HG03565 (cell line): ENCODE data around the gene INO80C.

Source experiments
- ATAC-seq: cut with Tn5 transposase; IDR thresholded peaks from one replicate; pipeline ENCODE4 v1.9.1; 2021; ENCODE audit warnings: mild to moderate bottlenecking, moderate library complexity; ENCODE audit not compliant: unreplicated experiment

The INO80C gene, protein sequence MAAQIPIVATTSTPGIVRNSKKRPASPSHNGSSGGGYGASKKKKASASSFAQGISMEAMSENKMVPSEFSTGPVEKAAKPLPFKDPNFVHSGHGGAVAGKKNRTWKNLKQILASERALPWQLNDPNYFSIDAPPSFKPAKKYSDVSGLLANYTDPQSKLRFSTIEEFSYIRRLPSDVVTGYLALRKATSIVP

DNA sequence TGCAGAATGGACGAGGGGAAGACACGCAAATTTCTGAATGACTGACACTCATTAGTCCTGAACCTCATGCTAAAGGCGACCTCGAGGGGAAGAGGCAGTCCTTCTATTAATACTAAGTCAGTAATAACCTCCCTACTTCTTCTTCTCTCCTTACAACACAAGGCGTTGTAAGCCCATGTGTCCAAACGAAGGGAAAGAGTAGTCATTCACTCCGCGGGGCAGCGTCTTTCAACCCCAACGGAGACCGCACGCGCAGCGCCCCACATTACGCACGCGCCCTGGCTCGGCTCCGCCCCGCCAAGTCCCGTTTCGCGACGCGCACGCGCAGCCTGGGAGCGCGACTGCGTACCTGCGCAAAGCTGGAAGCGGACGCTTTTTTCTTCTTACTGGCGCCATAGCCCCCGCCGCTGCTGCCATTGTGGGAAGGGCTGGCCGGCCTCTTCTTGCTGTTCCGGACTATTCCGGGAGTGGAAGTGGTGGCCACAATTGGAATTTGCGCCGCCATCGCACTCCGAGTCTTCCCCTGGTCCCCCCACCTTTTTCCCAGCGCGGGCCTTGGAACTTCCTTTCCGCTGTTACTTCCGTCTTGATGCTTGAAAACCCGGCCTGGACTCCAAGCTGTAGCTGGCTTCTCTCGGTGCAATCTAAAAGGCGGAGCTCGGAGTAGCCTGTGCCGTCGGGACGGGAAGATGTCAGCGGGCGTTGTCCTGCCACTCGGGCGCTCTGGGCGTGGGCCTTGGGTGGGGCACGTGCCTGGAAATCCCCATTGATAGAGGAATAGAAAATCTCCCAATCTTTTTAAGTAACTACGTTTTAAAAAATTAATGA, at the start of gene INO80C:
TSS of gene INO80C (minus strand) at position 591 of the 828 bp plus-strand sequence. CDS start at position 505, 86 bp downstream.
- peak; percentile 86 for ATAC-seq

DNA sequence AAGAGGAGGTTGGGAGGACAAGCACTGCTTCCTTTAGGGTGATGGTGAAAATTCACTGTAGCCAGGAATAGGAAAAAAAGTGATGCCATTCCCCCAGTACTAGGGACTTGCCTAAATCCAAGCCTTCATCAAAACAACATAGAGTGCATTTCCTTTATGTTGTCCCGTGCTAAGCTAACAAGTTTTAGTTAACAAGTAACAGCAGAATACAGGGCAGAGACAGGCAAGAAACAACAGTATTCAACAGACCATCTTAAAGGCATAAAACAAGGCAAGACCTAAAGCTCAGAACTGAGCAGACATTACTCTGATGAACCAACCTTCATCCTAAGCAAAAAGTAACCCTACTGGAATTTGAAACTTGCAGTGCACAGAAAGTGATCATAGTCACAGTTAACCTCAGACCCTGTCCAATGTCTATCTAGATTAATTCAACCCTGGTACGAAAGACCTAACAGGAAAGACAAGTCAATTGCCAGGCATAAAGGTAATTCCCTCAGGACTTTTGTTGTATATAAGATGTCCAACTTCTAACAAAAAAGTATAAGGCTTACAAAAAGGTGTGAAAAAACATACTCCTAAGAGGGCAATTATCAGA, 49.3 kb upstream of the INO80C start:
- ATAC-seq, result no peak

DNA sequence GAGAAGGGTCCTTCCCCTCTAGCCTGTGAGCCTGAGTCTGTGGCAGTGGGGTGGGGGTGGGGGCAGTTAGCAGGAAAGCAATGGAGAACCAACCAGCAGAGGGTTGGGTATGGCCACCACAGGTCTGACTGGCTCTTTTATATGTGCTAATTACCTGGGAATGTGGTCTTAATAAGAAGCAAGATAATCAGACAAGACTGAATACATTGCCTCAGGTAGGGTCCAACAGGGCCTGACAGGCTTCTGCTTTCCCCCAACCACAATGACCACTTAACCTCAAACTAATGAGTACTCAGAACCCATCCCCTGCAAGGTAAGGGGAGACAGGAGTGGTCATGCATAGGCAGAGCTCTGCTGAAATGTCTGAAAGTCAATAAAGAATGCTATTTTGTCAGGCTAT, 44.6 kb upstream of the INO80C start:
- no peak for ATAC-seq

DNA sequence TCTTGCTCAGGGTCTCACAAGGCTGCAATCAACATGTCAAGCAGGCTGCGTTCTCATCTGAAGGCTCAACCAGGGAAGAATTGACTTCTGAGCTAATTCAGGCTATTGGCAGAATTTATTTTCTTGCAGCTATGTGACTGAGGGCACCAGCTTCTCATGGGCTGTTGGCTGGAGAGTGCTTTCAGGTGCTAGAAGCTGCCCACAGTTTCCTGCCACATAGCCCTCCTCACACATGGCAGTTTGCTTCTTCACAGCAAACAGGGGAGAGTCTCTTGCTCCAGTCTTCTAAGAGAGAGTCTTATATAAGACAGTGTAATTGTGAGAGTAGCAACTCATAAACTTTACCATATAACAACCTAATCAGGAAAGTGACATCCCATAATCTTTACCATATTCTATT, 37.5 kb upstream of the INO80C start:
- ATAC-seq, result no peak

DNA sequence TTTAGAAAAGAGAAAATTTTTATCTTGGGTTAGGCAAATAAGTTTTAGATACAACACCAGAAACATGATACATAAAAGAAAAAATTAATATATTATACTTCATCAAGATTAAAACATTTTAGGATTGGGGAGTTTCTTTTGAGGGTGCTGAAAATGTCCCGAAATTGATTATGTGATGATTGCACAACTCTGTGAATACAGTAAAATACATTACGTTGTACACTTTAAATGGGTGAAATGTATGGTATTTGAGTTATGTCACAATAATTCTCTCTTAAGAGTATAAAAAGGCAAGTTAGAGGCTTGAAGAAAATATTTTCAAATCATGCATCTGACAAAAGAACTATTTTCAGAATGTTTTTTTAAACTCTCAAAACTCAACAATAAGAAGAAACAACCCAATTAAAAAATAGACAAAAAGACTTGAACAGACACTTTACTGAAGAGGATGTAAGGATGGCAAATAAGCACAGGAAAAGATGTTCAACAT, 36.2 kb upstream of the INO80C start:
- ATAC-seq, result no peak

DNA sequence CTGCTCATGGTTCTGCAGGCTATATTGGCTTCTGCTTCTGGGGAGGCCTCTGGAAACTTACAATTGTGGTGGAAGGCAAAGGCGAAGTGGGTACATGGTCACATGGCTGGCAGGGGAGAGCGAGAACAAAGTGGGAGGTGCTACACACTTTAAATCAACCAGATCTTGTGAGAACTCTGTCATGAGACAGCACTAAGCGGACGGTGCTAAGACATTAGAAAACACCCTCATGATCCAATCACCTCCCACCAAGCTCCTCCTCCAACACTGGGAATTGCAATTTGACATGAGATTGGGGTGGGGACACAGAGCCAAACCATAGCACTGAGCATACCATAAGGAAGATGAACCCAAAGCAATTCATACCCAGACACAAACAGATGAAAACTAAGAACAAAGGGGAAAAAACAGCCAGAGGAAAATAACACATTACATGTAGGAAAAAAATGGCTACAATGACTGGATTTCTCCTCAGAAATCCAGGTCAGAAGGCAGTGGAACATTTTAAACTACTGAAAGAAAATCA, 31.1 kb upstream of the INO80C start:
- ATAC-seq, result no peak

DNA sequence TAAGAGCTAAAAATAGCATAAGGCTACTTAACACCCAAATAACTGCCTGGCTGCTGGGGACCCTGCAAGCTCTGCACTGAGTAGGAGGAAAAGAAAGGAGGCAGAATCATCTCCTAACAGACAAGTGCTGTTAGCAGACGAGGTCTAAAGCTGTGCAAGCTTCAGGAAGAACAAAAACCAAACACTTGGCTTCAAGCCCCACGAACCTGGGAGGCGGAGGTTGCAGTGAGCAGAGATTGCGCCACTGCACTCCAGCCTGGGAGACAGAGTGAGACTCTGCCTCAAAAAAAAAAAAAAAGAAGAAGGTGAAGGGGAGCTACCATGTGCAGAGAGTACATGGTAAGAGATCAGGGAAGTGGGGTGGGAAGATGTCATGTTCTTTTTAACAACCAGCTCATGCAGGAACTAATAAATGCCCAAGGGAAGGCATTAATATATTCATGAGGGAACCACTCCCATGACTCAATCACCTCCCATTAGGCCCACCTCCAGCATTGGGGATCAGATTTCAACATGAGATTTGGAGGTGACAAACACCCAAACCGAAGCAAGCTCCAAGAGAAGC, 28.8 kb upstream of the INO80C start:
- no peak for ATAC-seq

DNA sequence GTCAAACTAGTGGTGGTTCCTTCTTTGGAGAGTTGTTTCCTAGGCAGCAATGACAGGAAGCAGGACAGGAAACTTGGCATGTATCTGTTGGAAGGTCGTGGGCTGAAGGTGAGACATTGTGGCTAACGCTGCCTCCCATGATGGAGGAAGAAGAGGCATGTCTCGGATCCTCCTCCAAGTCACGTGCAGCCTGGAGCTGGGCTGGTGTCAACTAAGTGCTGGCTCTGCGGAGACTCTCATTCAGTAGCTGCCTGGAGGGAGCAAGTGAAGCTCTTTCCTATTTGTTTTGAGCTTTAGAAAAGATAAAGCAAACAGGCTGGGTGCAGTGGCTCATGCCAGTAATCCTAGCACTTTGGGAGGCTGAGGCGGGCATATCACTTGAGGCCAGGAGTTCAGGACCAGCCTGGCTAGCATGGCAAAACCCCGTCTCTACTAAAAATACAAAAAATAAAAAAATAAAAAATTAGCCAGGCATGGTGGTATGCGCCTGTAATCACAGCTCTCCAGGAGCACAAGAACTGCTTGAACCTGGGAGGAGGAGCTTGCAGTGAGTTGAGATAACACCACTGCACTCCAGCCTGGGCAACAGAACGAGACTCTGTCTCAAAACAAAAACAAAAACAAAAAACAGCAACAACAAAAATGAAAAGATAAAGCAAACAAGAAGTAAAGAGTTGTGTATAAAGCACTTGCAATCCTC, 28.2 kb upstream of the INO80C start:
- no peak for ATAC-seq

DNA sequence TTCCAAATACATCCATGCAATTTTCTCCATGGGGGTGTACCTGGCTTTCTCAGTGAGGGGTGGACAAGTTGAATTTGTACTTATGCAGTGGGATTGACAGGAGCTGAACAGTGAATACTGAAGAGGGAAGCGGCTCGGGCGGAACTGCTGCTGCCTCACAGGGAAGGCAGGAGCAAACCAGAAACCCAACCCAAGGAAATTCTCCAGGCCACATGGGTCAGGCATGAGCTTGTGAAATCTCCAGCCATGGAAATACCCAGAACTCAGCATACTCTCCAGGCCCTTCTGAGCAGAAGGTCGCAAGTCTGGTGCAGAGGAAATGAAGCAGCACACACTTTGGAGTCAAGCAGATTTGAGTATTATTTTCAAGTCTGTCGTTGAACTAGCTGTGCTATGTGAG, 26.5 kb upstream of the INO80C start:
- ATAC-seq, result no peak

DNA sequence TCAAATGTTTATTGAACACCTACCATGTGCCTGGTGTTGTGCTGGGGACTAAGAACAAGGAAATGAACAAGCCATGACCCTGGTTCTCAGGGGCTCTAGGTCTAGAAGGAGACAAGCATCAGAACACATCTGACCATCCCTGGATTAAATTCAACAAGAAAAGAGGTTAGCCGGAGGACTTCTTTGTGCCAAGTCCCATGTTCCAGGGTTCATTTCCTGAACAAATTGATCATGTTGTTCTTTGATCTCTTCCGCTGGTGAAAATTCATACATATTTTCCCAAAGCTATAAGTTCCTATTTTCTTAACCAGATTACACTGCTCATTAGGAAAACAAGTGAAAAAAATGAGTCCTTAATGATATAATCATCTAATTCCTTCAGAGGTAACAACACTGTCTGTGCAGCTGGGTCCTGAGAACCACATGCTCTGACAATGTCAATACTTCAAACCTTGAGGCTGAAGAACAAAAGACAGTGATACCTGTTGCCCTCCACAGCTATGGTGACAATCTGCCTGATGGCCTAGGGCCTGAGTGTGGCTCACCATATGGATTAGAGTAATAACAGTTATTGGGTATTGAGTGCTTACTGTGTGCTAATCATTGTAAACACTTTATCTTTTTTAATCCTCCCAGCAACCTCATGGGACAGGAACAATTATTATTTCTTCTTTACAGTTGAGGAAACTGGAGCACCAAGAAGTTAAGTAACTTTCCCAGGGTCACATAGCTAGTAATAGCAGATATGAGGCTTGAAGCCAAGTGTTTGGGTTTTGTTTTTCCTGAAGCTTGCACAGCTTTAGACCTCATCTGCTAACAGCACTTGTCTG, 24.6 kb upstream of the INO80C start:
- ATAC-seq, result no peak

DNA sequence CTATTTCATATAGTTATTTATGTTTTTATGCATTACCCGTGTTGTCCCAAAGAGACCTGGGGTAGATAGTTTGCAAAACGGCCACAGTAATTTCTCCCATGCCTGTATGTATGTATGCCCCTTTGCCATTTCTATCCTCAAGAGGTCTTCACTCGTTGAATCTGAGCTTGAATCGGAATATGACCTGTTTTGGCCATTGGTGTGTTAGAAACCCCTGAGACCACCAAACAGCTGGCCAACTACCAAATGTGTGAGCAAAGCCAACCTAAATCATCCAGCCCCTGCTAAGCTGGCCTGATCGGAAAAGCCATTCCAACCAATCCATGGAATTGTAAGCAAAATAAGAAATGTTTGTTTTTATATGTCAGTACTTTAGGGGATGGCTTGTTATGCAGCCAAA, 23.4 kb upstream of the INO80C start:
- no peak for ATAC-seq

DNA sequence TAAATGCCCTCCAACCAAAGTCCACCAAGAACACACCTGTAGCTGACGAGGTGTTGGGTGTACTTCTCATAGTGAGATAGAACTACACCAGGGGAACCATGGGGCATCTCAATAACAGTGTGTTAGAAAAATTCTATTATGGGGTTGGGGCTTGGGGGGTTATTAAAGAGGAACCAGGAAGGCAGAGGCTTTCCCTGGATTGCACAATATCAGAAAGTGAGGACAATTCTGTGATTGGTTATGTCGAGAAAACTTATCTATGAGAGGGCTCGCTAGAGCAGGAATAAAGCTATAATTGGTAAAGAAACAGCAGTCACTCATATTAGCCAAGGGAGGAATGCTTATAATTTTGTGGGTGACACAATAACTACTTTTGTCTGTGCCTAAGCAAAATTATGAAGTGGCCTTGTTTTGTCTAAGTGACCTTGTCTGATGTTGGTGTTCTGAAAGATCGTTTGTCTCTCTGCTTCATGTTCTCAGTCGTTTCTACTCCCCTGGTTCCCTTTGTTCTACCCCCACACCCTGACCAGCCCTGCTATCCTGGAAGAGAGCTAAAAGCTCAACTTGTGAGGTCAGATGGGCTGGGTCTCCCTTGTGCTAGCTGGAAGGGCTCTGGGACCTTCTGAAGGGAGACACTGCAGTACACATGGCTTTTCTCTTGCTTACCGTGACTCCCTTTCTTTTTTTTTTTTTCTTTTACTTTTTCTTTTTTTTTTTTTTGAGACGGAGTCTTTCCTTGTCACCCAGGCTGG, 21.6 kb upstream of the INO80C start:
- no peak for ATAC-seq

DNA sequence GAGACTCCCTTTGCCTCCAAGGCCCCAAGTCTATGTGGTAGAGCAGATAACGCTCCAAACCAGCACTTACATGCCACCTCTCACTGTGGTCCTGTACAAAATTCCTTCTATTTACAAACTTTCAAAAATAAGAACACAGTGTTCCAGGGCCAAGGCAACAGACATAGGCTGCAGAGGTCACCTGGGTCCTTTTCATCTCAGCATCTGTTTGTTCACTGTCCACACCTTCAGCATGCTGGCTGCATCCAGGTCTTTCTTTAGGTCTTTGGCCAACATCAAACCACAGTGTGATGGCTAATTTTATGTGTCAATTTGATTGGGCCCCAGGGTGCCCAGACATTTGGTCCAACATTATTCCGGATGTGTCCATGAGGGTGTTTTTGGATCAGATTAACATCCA, 20.0 kb upstream of the INO80C start:
- ATAC-seq, result no peak

DNA sequence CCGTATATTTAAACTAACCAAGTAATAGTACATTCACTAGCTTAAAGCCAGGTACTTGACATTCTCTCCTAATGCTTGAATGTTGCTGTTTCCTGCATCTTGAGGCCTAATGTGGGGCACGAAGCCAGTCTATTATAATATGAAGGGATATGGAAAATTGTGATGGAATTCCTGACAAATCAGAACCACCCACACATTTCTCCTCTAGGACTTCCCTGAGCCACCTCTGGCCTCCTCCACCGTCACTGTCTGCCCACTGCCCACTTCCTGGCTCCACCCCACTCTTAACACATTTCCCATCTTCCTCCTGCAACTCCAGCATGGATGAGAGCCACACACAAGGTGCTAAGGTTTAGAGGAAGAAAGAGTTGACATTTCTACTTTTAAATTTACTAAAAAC, 19.0 kb upstream of the INO80C start:
- ATAC-seq, result no peak

DNA sequence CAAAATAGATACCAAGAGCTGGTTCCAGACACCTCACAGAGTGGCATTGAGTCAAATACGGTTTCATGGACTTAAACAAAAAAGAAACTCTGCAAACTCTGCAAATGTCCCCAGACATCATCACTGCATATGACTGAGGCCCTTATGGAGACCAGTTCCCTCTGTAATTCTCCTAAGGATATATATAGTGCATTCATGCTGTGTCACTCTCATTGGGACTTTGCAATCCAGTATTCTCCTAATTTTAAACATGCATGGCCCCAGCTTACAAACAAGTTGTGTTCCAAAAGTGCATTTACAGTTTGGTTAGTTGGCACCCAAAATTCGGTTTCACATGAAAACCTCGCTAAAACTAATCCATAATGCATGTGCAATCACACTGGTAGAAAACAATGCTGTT, 18.6 kb upstream of the INO80C start:
- ATAC-seq, result no peak

DNA sequence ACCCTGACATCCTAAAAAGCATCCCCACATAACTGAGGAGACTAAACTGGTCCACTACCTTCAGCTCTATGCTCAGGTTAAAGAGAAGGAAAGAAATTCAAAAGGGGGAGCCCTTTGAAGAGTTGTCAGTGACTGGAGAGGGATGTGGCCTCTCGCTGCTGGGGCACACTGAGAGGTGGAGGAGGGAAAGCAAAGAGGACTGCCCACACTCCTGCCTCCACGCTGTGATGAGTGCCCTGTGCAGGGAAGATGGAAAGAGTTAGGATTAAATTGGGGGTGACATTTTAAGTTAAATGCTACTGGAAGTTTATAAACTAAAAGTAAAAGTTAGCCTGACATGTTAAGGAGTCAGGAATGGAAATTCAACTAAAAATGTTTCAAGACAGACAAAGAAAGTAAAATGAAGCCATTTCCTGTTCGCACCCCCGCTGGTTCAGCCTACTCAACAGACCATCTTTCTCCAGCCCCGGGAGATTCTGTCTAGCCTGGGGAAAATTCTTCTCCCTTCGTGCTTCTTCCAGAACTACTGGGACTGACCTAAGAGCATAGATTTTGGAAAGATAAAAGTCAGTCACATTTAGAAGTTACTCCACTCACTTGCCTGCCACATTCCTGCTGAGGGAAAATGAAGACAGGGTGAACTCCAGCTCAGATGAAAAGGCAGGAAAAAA, 17.8 kb upstream of the INO80C start:
- no peak for ATAC-seq

DNA sequence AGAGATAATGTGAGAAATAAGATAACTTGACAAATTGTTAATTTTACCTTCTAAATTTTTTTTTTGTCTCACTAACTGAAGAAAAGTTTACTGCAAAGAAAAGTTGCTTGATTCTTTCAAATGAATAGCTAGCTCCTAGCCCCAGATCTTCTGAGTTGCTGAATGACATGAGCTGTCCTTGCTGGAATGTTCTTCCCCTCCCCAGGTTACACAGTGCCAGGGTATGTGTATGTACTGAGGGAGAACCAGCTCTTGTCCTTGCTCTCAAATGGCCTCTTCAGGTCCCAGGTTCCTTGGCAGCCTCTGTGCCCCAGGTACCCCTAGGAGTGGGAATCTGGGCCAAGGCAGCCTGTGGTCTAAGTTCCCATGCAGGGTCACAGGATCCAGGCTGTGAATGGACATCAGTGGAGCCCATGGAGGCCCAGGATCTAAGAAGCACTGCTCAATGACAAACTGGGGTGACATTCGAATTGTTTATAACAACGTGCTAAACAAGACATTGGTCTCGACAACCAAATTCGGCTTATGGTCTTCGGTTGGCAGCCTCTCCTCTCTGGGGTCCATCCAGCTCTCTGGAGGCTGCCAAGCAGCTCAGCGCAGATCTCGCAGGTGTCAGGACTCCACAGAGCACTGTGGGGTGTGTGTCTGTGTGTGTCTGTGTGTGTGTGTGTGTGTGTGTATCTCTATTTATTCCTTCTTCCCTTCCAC, 17.1 kb upstream of the INO80C start:
- ATAC-seq, result no peak

DNA sequence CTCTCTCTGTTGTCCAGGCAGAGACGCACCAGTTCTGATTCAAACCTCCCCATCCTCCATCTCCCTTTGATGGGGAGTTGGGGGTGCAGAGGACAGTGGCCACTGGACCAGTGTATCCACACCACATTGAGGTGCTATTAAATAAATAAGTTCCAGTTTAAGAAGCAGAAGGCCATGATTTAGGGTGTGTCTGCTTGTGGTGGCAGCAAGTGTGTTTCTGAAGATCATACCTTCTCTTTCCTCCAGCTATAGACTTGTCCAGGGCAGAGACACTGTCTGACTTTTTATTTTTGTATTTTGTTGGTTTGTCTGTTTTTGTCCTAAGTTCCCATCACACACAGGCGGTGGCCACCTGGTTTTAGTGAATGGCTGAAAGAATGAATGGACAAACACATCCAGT, 16.5 kb upstream of the INO80C start:
- ATAC-seq, result no peak
